ENCODE results near the gene FOS.

Gene FOS

DNA sequence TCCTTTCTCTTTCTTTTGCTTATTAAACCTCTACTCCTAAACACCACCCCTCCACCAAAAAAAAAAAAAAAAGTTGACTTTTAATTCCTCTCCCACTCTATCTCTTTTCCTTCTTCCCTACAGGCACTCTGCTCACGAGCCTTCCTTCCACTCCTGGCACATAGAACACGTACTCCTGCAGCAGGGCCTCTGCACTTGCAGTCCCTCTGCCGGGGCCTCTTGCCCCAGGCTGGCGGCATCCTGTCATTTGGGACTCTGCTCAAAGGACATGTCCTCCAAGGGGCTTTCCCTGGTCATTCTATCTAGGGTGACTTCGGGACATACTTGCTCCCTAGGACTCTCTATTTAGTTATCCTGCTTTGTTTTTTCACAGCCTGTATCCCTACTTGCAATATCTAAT is 7.7 kb downstream of the FOS start:
- H3K36me3 ChIP-seq (ENCODE audit: control insufficient read depth, insufficient read depth, low read length, severe bottlenecking) = peaks cover 11% of the 10 kb centered on the region
- peak; percentile 36 for DNase-seq (ENCODE audit: low read depth)
- H3K27me3 ChIP-seq (replicated peaks; ENCODE audit: control insufficient read depth, insufficient read depth, low read length) = peaks cover 5% of the 10 kb centered on the region
- H3K4me1 ChIP-seq (ENCODE audit: control insufficient read depth, insufficient read depth, low read length) = peaks cover 3% of the 10 kb centered on the region
- H3K9me3 ChIP-seq (ENCODE audit: control insufficient read depth, low read length) = no peaks in the 10 kb centered on the region
- H3K4me3 ChIP-seq (ENCODE audit: low read length) = no peak overlapping the region
- no peak overlapping the region for H3K9ac ChIP-seq (ENCODE audit: low read length)

DNA sequence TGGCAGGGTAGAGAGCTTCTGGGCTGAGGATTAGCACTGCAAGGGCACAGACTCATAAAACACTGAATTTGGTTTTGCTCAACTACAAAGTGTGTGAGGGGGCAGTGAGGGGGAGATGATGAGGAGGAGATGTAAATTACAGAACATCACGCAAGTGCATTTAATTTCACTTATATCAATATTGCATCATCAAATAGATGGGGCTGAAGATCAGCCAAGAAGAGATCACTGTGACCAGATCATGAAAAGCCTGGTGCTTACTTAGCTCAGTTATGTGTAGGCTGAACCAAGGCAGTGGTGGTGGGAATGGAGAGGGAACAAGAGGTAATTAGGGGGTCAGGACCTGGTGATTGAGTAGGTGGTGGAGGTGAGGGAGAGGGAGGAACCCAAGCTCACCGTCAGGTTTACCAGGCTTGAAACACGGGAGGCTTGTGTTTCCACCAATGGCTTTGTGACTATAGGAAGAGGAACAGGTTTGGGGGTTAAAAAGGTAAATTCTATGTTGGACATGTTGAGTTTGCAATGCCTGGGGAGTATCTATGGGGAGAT is 11.3 kb downstream of the FOS start:
- no peaks in the 10 kb centered on the region for H3K9me3 ChIP-seq (ENCODE audit: control insufficient read depth, low read length)
- H3K4me3 ChIP-seq (ENCODE audit: low read length) = no peak overlapping the region
- H3K36me3 ChIP-seq (ENCODE audit: control insufficient read depth, insufficient read depth, low read length, severe bottlenecking) = no peaks in the 10 kb centered on the region
- H3K9ac ChIP-seq (ENCODE audit: low read length) = no peak overlapping the region
- no peak for DNase-seq (ENCODE audit: low read depth)
- peaks cover 10% of the 10 kb centered on the region for H3K4me1 ChIP-seq (ENCODE audit: control insufficient read depth, insufficient read depth, low read length)
- peaks cover 5% of the 10 kb centered on the region for H3K27me3 ChIP-seq (replicated peaks; ENCODE audit: control insufficient read depth, insufficient read depth, low read length)

DNA sequence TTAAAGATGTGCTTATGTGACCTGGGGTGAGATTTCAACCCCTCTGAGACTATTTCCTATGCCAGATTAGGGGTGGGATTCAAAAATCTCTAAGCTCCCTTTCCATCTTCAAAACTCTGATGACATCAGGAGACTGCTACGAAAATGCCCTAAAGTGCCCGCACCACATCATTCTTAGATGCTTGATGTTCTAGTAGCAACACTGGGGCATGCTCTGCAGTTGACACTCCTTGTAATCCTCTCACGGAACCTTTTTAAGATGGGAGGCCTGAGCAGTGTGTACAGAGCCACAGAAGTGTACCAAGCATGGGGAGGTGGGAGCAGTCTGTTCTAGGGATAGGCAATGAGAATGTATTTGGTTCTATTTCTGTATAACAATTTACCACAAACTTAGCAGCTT is 12.2 kb downstream of the FOS start:
- peaks cover 5% of the 10 kb centered on the region for H3K27me3 ChIP-seq (replicated peaks; ENCODE audit: control insufficient read depth, insufficient read depth, low read length)
- no peaks in the 10 kb centered on the region for H3K36me3 ChIP-seq (ENCODE audit: control insufficient read depth, insufficient read depth, low read length, severe bottlenecking)
- H3K9ac ChIP-seq (ENCODE audit: low read length) = no peak overlapping the region
- no peak for DNase-seq (ENCODE audit: low read depth)
- no peak overlapping the region for H3K4me3 ChIP-seq (ENCODE audit: low read length)
- peaks cover 18% of the 10 kb centered on the region for H3K4me1 ChIP-seq (ENCODE audit: control insufficient read depth, insufficient read depth, low read length)
- H3K9me3 ChIP-seq (ENCODE audit: control insufficient read depth, low read length) = no peaks in the 10 kb centered on the region

DNA sequence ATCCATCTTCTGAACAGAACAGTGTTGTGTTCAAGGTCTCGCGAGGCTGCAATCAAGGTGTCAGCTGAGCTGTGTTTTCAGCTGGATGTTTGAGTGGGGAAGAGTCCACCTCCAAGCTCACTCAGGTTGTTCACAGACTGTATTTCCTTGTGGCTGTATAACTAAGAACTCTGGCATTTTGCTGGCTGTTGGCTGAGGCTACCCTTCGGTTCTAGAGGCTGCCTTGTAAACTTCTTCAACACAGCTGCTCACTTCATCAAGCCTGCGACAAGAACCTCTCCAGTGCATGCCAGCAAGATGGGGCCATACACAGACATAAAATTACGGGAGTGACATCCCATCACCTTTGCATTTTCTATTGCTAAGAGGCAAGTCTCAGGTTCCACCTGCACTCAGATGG is 12.7 kb downstream of the FOS start:
- Histone ChIP-seq H3K27me3 (replicated peaks; ENCODE audit: control insufficient read depth, insufficient read depth, low read length) (peaks cover 5% of the 10 kb centered on the region), H3K4me1 (ENCODE audit: control insufficient read depth, insufficient read depth, low read length) (peaks cover 22% of the 10 kb centered on the region), H3K36me3 (ENCODE audit: control insufficient read depth, insufficient read depth, low read length, severe bottlenecking) (no peaks in the 10 kb centered on the region), H3K9me3 (ENCODE audit: control insufficient read depth, low read length) (no peaks in the 10 kb centered on the region), H3K9ac (ENCODE audit: low read length) (no peak overlapping the region), H3K4me3 (ENCODE audit: low read length) (no peak overlapping the region)
- no peak for DNase-seq (ENCODE audit: low read depth)

DNA sequence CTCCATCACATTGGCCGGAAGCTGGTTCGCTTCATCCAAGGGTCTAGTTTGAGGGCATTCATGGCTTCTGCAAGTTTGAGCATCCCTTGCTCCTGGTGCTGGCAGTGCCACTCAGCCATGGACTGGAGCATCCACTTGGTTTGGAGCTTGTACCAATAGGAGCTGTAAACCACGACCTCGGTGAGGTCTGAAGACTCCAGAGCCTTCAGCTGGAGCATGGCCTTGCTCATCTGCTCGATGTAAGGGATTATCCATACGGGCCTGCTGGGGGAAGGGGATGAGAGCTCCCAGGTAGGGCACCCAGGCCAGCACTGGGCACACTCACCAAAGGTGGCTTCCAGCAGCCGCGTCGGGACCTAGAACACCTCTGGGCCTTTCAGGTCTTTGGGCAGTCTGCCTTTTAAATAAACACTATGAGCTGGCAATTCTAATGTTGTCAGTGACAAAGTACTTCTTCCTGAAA is 13.5 kb downstream of the FOS start:
- H3K9me3 ChIP-seq (ENCODE audit: control insufficient read depth, low read length) = no peaks in the 10 kb centered on the region
- H3K4me1 ChIP-seq (ENCODE audit: control insufficient read depth, insufficient read depth, low read length) = peaks cover 26% of the 10 kb centered on the region
- no peaks in the 10 kb centered on the region for H3K36me3 ChIP-seq (ENCODE audit: control insufficient read depth, insufficient read depth, low read length, severe bottlenecking)
- no peak overlapping the region for H3K9ac ChIP-seq (ENCODE audit: low read length)
- DNase-seq (ENCODE audit: low read depth) = no peak
- H3K27me3 ChIP-seq (replicated peaks; ENCODE audit: control insufficient read depth, insufficient read depth, low read length) = peaks cover 5% of the 10 kb centered on the region
- H3K4me3 ChIP-seq (ENCODE audit: low read length) = no peak overlapping the region

DNA sequence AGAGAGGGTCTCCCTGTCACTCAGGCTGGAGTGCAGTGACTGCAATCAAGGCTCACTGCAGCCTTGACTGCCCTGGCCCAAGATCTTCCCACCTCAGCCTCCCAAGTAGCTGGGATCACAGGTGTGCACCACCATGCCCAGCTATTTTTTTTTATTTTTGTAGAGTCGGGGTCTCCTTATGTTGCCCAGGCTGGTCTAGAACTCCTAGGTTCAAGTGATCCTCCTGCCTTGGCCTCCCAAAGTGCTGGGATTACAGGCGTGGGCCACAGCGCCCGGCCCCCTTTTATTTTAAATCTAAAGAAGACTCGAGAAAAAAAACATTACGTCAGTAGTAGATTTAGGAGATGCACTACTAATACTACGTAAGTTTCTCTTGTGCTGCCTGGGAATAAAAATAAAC is 14.3 kb downstream of the FOS start:
- no peak for DNase-seq (ENCODE audit: low read depth)
- H3K4me3 ChIP-seq (ENCODE audit: low read length) = no peak overlapping the region
- peaks cover 5% of the 10 kb centered on the region for H3K27me3 ChIP-seq (replicated peaks; ENCODE audit: control insufficient read depth, insufficient read depth, low read length)
- H3K36me3 ChIP-seq (ENCODE audit: control insufficient read depth, insufficient read depth, low read length, severe bottlenecking) = no peaks in the 10 kb centered on the region
- peaks cover 33% of the 10 kb centered on the region for H3K4me1 ChIP-seq (ENCODE audit: control insufficient read depth, insufficient read depth, low read length)
- no peak overlapping the region for H3K9ac ChIP-seq (ENCODE audit: low read length)
- H3K9me3 ChIP-seq (ENCODE audit: control insufficient read depth, low read length) = no peaks in the 10 kb centered on the region

DNA sequence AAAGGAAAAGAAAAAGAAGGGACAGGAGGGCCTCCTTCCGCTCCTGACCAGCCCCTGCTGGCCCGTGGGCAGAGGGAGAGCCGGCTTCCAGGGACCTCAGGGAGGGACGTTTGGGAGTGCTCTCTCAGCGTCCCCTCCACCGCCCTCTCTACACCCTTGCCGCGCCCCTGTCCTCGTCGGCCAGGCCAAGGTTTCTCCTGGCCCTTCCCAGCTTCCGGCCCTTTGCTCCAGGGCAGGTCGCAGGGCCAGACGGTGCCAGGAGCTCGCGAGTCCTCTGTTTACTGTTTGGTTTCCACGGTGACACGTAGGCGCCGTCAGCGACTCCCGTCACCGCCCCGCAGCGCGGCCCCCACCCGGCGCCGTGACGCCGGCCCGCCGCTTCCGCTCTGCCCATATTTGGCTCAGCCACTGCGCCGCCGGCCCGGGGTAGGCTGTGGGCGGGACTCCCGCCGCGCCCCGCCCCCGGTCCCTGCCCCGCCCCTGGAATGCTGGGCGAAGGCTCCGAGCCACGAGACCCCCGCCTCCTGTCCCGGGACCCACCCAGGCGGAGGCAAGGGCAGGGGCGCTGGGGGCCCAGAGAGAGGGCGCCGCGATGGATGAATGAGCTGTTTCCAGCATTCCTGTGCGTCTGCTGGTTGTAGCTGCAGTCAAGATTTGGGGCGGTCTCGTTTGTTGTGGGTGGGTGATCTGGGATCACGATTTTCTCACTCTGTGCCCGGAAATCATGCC is 15.5 kb downstream of the FOS start:
- peaks cover 5% of the 10 kb centered on the region for H3K27me3 ChIP-seq (replicated peaks; ENCODE audit: control insufficient read depth, insufficient read depth, low read length)

DNA sequence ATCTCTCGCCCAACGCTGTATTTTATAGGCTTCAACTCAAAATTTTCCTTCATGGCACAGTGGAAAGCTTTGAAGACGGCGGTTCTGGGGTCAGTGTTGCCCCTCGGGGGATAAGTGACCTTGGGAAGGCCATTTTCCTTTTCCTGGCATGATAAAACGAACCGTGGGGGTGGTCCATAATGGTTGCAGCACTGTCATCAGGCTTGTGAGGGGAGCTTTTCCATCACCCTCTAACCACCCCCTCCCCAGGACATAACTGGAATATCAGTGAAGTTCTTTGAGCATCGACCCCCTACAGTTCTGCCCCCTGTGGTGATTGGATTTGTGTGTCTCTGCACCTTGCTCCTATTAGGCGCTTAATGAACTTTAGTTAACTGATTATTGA is 16.0 kb downstream of the FOS start:
- Histone ChIP-seq H3K36me3 (ENCODE audit: control insufficient read depth, insufficient read depth, low read length, severe bottlenecking) (no peaks in the 10 kb centered on the region), H3K27me3 (replicated peaks; ENCODE audit: control insufficient read depth, insufficient read depth, low read length) (peaks cover 4% of the 10 kb centered on the region), H3K4me1 (ENCODE audit: control insufficient read depth, insufficient read depth, low read length) (peaks cover 50% of the 10 kb centered on the region), H3K9me3 (ENCODE audit: control insufficient read depth, low read length) (no peaks in the 10 kb centered on the region), H3K4me3 (ENCODE audit: low read length) (peak overlapping the region; percentile 88), H3K9ac (ENCODE audit: low read length) (peak overlapping the region; percentile 89)
- no peak for DNase-seq (ENCODE audit: low read depth)

More for the DNA sequence above, 15.5 kb downstream of the FOS start:
- Histone ChIP-seq H3K36me3 (ENCODE audit: control insufficient read depth, insufficient read depth, low read length, severe bottlenecking) (no peaks in the 10 kb centered on the region), H3K4me3 (ENCODE audit: low read length) (peak overlapping the region; percentile 88), H3K9ac (ENCODE audit: low read length) (peak overlapping the region; percentile 89), H3K9me3 (ENCODE audit: control insufficient read depth, low read length) (no peaks in the 10 kb centered on the region), H3K4me1 (ENCODE audit: control insufficient read depth, insufficient read depth, low read length) (peaks cover 45% of the 10 kb centered on the region)
- peak; percentile 99 for DNase-seq (ENCODE audit: low read depth)

DNA sequence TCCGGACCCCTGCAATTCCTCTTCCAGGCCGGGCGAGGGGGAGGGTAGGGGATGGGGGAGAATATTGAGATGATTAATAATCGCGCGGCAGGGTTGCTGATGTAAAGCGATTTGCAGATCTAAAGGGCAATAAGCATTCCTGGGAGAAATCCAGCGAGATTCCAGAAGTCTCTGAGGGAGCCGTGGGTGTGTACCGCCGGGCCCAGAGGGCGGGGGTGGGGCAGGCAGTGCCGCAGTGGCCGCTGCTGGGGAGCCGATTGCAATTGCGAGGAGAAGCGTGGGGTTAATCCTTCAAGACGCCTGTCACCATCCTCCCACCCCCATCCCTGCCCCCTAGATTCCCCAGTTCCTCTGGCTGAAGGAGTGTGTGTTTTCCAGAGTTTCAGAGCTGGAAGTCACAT is 16.4 kb downstream of the FOS start:
- peak; percentile 86 for DNase-seq (ENCODE audit: low read depth)
- Histone ChIP-seq H3K4me1 (ENCODE audit: control insufficient read depth, insufficient read depth, low read length) (peaks cover 54% of the 10 kb centered on the region), H3K36me3 (ENCODE audit: control insufficient read depth, insufficient read depth, low read length, severe bottlenecking) (no peaks in the 10 kb centered on the region), H3K9ac (ENCODE audit: low read length) (peak overlapping the region; percentile 89), H3K4me3 (ENCODE audit: low read length) (peak overlapping the region; percentile 88), H3K9me3 (ENCODE audit: control insufficient read depth, low read length) (no peaks in the 10 kb centered on the region), H3K27me3 (replicated peaks; ENCODE audit: control insufficient read depth, insufficient read depth, low read length) (peaks cover under 1% of the 10 kb centered on the region)

DNA sequence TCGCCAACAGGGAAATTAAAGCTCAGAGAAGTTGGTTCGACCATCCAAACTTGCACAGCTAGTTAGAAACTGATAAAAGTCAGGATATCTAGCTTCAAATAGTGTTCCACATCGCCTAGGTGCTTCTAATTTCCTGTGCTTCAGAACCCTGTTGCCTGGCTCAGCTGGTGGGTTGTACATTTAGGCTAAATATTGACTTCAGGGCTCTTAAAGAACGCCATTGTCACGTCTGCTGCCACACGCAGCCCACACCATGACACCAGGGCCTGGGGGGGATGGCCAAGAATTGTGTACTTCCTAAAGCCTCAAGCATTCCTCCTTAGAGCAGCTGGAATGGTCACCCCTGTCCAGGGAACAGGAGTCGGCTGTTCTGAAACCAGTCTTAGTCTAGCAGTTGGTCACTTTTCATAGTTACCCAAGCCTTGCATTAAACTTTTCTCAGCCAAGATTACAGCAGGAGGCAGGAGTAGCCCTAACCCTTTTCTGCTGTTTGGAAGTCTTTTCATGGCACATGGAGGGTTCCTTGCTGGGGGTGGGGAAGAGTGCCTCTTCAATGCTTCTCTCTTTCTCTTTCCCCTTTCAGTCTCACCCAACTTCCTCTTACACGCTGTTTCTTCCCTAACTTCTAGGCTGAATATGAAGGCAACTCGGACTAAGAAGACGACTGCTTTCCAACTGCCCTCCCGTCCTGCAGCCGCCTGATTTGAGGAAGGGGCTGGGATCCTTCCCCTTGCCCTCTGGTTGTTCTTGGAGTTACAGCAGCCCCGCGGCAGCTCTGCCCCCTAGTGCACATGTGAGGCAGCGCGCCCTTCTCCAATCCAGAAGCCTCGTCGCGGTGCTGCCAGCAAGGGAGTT is 17.1 kb downstream of the FOS start:
- H3K9ac ChIP-seq (ENCODE audit: low read length) = peak overlapping the region; percentile 89
- peak; percentile 93 for DNase-seq (ENCODE audit: low read depth)
- H3K4me3 ChIP-seq (ENCODE audit: low read length) = peak overlapping the region; percentile 88
- H3K27me3 ChIP-seq (replicated peaks; ENCODE audit: control insufficient read depth, insufficient read depth, low read length) = no peaks in the 10 kb centered on the region
- H3K36me3 ChIP-seq (ENCODE audit: control insufficient read depth, insufficient read depth, low read length, severe bottlenecking) = no peaks in the 10 kb centered on the region
- no peaks in the 10 kb centered on the region for H3K9me3 ChIP-seq (ENCODE audit: control insufficient read depth, low read length)
- peaks cover 58% of the 10 kb centered on the region for H3K4me1 ChIP-seq (ENCODE audit: control insufficient read depth, insufficient read depth, low read length)

DNA sequence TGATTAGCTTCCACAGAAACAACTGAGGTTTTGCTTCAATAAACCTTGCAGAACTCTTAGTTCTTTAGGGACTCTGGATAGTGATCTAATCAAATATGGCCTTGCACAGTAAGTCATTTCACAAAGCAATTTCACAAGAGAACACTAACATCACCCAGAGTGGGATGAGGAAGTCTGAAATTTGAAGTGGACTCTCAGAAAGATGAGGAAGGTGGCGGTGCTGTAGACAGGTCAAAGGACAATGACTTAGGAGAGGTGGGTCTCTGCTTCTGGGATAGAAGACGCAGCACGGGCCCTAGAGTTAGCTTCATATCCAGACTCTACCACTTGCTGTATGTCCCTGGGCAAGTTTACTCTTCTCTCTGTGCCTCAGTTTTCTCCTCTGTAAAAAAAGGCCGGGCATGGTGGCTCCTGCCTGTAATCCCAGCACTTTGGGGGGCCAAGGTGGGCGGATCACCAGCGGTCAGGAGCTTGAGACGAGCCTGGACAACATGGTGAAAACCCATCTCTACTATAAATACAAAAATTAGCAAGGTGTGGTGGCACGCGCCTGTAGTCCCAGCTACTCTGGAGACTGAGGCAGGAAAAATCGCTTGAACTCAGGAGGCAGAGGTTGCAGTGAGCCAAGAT is 18.9 kb downstream of the FOS start:
- H3K4me1 ChIP-seq (ENCODE audit: control insufficient read depth, insufficient read depth, low read length) = peaks cover 72% of the 10 kb centered on the region
- H3K27me3 ChIP-seq (replicated peaks; ENCODE audit: control insufficient read depth, insufficient read depth, low read length) = no peaks in the 10 kb centered on the region
- peak overlapping the region; percentile 33 for H3K9ac ChIP-seq (ENCODE audit: low read length)
- no peaks in the 10 kb centered on the region for H3K36me3 ChIP-seq (ENCODE audit: control insufficient read depth, insufficient read depth, low read length, severe bottlenecking)
- no peak overlapping the region for H3K4me3 ChIP-seq (ENCODE audit: low read length)
- no peak for DNase-seq (ENCODE audit: low read depth)
- no peaks in the 10 kb centered on the region for H3K9me3 ChIP-seq (ENCODE audit: control insufficient read depth, low read length)

Data from adipocyte (in vitro differentiated cells).